HL-60 (cell line): ENCODE data around the gene NOLC1.

Experiments used
- DNase-seq, 2 experiments: peaks; one replicate each; pipeline ENCODE4 v3.0.0-alpha.2; 2010 to 2020; ENCODE audit warnings: low read depth in 1 of 2, low spot score in 1 of 2
- H3K27ac ChIP-seq: fragments of 250-450 bp; sonication (Bioruptor Pico); replicated peaks from 2 replicates; pipeline ENCODE4 v1.5.1; 2020; ENCODE audit warnings: mild to moderate bottlenecking, moderate library complexity
- H3K27me3 ChIP-seq: fragments of 250-450 bp; sonication (Bioruptor Pico); 2 replicates; pipeline ENCODE4 v1.5.1; 2021; ENCODE audit warnings: mild to moderate bottlenecking, moderate library complexity; ENCODE audit not compliant: insufficient read depth, poor library complexity, severe bottlenecking
- H3K4me3 ChIP-seq: replicated peaks from 2 replicates; pipeline ENCODE4 v1.5.1; 2011; ENCODE audit warnings: mild to moderate bottlenecking, control low read depth, low read length; ENCODE audit not compliant: insufficient read depth
- GABPA ChIP-seq: IDR thresholded peaks from 2 replicates; pipeline ENCODE4 v1.6.1; 2012; ENCODE audit warnings: low read depth
- POLR2AphosphoS5 ChIP-seq: IDR thresholded peaks from 2 replicates; pipeline ENCODE4 v1.6.1; 2012; ENCODE audit warnings: low read depth
- SPI1 ChIP-seq: IDR thresholded peaks from 2 replicates; pipeline ENCODE4 v1.6.1; 2012; ENCODE audit warnings: low read depth, mild to moderate bottlenecking, borderline replicate concordance
- TF ChIP-seq, protein P1 (sequence below): IDR thresholded peaks from 2 replicates; pipeline ENCODE4 v1.6.1; 2012; ENCODE audit warnings: low read depth; ENCODE audit not compliant: insufficient replicate concordance
- TF ChIP-seq, protein P2 (sequence below): IDR thresholded peaks from one replicate; pipeline ENCODE4 v1.5.1; 2011; ENCODE audit warnings: low read length, control low read depth, inconsistent platforms; ENCODE audit not compliant: insufficient read depth

Gene NOLC1

DNA sequence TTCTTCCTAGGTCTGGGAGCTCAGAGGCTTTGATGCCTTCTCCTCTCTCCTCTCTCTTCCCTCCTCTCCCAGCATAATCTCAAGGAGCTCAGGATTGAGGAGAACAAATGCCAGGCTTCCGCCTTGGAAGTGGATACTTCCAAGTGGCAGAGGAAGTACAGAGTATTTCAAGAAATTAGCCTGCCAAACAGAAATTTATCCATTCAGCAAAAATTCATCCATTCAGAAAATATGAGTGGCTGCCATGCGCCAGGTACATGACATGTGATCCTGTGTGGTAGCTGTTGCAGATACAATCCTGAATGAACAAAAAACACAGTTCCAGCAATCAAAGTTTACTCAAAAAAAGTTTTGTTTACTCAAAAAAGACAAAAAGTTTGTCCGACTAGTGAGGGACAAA, 18.4 kb downstream of the NOLC1 start:
- no peaks in the 10 kb centered on the region for H3K27me3 ChIP-seq
- no peak overlapping the region for H3K4me3 ChIP-seq
- DNase-seq: no peak
- H3K27ac ChIP-seq: no peak overlapping the region
- TF ChIP-seq GABPA (no peak), SPI1 (no peak), POLR2AphosphoS5 (no peak)
- TF ChIP-seq, protein P1, sequence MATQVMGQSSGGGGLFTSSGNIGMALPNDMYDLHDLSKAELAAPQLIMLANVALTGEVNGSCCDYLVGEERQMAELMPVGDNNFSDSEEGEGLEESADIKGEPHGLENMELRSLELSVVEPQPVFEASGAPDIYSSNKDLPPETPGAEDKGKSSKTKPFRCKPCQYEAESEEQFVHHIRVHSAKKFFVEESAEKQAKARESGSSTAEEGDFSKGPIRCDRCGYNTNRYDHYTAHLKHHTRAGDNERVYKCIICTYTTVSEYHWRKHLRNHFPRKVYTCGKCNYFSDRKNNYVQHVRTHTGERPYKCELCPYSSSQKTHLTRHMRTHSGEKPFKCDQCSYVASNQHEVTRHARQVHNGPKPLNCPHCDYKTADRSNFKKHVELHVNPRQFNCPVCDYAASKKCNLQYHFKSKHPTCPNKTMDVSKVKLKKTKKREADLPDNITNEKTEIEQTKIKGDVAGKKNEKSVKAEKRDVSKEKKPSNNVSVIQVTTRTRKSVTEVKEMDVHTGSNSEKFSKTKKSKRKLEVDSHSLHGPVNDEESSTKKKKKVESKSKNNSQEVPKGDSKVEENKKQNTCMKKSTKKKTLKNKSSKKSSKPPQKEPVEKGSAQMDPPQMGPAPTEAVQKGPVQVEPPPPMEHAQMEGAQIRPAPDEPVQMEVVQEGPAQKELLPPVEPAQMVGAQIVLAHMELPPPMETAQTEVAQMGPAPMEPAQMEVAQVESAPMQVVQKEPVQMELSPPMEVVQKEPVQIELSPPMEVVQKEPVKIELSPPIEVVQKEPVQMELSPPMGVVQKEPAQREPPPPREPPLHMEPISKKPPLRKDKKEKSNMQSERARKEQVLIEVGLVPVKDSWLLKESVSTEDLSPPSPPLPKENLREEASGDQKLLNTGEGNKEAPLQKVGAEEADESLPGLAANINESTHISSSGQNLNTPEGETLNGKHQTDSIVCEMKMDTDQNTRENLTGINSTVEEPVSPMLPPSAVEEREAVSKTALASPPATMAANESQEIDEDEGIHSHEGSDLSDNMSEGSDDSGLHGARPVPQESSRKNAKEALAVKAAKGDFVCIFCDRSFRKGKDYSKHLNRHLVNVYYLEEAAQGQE: no peak
- TF ChIP-seq, protein P2, sequence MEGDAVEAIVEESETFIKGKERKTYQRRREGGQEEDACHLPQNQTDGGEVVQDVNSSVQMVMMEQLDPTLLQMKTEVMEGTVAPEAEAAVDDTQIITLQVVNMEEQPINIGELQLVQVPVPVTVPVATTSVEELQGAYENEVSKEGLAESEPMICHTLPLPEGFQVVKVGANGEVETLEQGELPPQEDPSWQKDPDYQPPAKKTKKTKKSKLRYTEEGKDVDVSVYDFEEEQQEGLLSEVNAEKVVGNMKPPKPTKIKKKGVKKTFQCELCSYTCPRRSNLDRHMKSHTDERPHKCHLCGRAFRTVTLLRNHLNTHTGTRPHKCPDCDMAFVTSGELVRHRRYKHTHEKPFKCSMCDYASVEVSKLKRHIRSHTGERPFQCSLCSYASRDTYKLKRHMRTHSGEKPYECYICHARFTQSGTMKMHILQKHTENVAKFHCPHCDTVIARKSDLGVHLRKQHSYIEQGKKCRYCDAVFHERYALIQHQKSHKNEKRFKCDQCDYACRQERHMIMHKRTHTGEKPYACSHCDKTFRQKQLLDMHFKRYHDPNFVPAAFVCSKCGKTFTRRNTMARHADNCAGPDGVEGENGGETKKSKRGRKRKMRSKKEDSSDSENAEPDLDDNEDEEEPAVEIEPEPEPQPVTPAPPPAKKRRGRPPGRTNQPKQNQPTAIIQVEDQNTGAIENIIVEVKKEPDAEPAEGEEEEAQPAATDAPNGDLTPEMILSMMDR: no peak

DNA sequence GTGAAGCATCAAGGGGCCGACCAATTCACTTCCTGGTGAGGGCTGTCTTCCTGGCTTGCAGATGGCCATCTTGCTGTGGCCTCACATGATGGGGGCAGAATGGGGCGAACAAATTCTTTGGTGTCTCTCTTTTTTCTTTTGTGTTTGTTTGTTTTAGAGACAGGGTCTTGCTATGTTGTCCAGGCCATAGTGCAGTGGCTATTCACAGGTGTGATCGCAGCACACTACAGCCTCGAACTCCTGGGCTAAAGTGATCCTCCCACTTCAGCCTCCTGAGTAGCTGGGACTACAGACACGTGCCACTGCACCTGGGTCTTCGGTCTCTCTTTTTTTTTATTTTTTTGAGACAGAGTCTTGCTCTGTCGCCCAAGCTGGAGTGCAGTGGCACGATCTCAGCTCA, 20.1 kb downstream of the NOLC1 start:
- TF ChIP-seq SPI1: no peak
- no peak for TF ChIP-seq GABPA
- TF ChIP-seq, protein P1: no peak
- TF ChIP-seq, protein P2: no peak
- TF ChIP-seq POLR2AphosphoS5: no peak
- DNase-seq: no peak
- H3K27ac ChIP-seq: no peak overlapping the region

DNA sequence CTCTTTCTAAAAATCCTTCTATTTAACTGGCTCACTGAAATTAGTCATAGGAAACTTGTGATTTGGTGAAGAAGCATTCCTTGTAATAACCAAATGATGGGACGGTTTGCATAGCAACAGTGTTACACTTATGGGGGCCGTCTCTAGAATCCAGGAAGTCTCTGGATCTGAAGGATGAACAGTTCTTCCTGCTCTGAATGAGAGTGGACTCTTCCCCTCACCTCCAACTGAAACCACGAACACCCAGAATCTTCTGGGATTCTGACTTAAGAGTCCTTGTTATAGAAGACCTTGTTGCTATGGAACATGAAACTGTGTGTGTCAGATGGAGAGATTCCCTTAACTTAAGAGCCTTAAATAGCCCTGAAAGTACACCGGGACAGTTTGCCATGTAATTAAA, 23.2 kb downstream of the NOLC1 start:
- no peak overlapping the region for H3K27ac ChIP-seq
- H3K27me3 ChIP-seq: no peaks in the 10 kb centered on the region
- TF ChIP-seq, protein P1: no peak
- no peak for TF ChIP-seq POLR2AphosphoS5
- TF ChIP-seq, protein P2: no peak
- no peak for TF ChIP-seq GABPA
- no peak for TF ChIP-seq SPI1
- DNase-seq: no peak
- H3K4me3 ChIP-seq: no peak overlapping the region

More for the DNA sequence above, 20.1 kb downstream of the NOLC1 start:
- Histone ChIP-seq H3K27me3 (no peaks in the 10 kb centered on the region), H3K4me3 (no peak overlapping the region)
